GM18499 (cell line): ENCODE measurements around the gene ULK4.
A peak's percentile ranks its signal among the peaks of the same experiment; 100 is the strongest.
"Not testable (repeated sequence)": the region's sequence is repeated elsewhere in the genome, so short reads cannot be mapped to it uniquely, and the experiment has no call there.

Source experiments
- ATAC-seq: cut with Tn5 transposase; IDR thresholded peaks from one replicate; pipeline ENCODE4 v1.9.1; 2021; ENCODE audit warnings: moderate number of reproducible peaks; ENCODE audit not compliant: insufficient read depth, unreplicated experiment

ULK4 gene

GRCh38 chr3:41874022-41874421, 87.9 kb downstream of the ULK4 start:
- ATAC-seq = no peak

GRCh38 chr3:41872157-41872556, 89.7 kb downstream of the ULK4 start:
- no peak for ATAC-seq

- no peak for ATAC-seq
Observed at GRCh38 chr3:41867533-41867932, 94.4 kb downstream of the ULK4 start.

GRCh38 chr3:41866298-41866697, 95.6 kb downstream of the ULK4 start:
- no peak for ATAC-seq

- no peak for ATAC-seq
Observed at GRCh38 chr3:41863024-41863423, 98.9 kb downstream of the ULK4 start.

- not testable (repeated sequence) for ATAC-seq
Observed at GRCh38 chr3:41860489-41860888, 101.4 kb downstream of the ULK4 start.

DNA sequence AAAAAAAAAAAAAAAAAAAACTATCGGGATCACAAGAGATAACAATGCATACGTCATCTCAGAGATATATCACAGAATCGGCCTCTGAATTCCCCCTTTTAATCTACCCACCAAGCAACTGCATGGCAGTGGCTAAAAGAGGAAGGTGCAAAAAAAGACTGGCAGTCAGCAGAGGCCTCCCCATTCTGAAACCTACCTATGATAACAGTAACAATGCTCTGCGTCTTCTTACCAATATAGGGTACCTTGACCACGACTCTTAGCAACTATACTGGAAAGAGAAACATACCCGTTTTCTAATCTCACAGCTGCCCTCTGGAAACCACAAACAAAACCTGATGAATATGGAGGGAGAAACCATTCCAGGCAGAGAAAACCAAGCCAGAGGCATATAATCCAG, 106.9 kb downstream of the ULK4 start:
- ATAC-seq = no peak

DNA sequence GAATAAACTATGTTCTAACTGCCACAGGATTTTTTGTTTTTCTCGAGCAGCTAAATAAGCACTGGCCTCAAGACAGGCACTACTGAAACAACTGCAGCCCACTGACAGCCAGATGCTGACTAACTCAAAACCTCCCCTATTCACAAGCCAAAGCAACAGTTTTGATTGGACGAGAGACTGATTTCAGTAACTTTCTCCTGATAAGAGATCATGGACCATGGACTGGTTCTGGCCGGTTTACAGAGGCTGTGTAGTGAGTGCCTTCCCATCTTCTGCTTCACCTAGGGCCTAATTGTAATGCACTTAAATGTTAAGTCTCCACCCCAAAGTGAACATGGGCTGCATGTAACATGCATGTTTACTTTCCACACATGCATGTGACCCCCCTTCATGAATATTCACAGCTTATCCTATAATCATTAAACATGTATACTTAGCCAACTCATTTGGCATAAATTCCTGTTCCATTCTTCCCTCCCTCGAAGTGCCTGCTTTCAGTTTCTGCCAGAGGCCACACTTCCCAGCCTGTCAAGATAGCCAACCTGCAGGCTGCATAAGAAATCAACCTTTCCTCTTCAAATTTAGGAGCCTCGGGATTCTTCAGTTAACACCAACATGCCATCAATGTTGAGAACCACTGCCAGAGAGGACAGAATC, 108.2 kb downstream of the ULK4 start:
- ATAC-seq = no peak

- ATAC-seq = no peak
Observed at GRCh38 chr3:41848753-41849574, 112.9 kb downstream of the ULK4 start.

- ATAC-seq = no peak
Observed at GRCh38 chr3:41847679-41848078, 114.2 kb downstream of the ULK4 start.

DNA sequence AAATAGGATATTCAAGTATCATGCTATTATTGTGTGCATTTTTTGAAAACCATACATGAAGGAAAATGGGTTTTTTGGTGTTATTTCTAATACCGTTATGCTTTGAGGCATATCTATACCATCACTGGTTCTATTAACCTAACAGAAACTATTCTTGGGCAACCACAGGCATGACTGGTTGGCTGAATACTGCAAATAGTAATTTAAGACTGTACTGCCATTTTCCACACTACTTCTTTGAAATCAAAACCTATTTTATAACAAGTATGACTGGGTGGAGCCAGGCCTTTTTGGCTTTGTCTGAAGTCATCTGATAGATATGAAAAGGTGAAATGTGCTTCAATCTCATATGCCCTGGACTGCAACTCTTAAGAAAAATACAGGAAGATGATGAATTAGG, 115.1 kb downstream of the ULK4 start:
- no peak for ATAC-seq

- ATAC-seq = no peak
Observed at GRCh38 chr3:41845826-41846225, 116.1 kb downstream of the ULK4 start.

DNA sequence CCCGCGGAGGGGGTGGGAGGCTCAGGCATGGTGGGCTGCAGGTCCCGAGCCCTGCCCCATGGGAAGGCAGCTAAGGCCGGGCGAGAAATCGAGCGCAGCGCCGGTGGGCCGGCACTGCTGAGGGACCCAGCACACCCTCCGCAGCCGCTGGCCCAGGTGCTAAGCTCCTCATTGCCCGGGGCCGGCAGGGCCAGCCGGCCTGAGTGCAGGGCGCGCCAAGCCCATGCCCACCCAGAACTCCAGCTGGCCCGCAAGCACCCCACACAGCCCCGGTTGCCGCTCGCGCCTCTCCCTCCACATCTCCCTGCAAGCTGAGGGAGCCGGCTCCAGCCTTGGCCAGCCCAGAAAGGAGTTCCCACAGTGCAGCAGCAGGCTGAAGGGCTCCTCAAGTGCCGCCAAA, 117.6 kb downstream of the ULK4 start:
- ATAC-seq = not testable (repeated sequence)

DNA sequence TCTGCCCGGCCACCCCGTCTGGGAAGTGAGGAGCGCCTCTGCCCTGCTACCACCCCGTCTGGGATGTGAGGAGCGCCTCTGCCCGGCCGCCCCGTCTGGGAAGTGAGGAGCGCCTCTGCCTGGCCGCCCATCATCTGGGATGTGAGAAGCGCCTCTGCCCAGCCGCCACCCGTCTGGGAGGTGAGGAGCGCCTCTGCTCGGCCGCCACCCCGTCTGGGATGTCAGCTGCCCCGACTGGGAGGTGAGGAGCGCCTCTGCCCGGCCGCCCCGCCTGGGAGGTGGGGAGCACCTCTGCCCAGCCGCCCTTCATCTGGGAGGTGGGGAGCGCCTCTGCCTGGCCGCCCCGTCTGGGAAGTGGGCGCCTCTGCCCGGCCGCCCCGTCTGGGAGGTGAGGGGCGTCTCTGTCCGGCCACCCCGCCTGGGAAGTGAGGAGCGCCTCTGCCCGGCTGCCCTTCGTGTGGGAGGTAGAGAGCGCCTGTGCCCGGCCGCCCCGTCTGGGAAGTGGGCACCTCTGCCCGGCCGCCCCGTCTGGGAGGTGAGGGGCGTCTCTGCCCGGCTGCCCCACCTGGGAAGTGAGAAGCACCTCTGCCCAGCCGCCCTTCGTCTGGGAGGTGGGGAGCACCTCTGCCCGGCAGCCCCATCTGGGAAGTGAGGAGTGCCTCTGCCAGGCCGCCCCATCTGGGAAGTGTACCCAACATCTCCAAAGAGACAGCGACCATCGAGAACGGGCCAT, 120.8 kb downstream of the ULK4 start:
- ATAC-seq = not testable (repeated sequence)

- ATAC-seq = peak; percentile 72
Observed at GRCh38 chr3:41836360-41837134, 125.4 kb downstream of the ULK4 start.

GRCh38 chr3:41833628-41834027, 128.3 kb downstream of the ULK4 start:
- no peak for ATAC-seq

GRCh38 chr3:41819236-41819635, 142.7 kb downstream of the ULK4 start:
- no peak for ATAC-seq

DNA sequence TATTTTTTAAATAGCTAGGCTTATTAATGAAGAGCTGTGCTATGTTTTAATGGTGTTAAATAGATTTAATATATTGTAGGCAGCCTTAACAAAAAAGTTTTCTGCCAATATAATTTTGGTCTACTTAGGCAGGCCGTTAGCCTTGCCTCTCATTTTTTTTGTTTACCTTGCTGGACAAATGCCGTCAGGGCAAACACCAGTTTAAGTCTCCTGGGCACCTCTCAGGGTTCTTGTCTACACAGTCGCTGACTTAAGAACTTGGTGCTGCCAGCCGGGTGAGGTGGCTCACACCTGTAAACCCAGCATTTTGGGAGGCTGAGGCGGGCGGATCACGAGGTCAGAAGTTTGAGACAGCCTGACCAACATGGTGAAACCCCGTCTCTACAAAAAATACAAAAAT, 153.3 kb downstream of the ULK4 start:
- ATAC-seq = no peak

DNA sequence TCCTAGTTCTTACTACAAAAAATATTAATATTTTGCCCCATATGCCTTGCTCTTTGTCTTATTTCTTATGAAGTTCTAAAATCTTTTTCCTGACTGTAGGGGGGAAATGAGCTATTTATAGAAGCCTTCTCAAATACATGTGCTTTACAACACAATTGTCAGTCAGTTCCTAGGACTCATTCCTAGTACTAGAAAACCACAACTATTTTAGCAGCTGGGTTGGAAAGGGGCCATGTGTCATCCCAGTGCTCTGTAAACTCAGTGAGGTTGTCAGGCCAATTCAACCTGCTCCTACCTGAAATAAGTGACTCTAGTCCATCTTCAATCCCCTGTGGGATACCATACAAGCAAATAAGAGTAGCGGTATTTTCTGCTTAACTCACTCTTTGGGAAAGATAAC, 153.8 kb downstream of the ULK4 start:
- no peak for ATAC-seq

GRCh38 chr3:41794748-41795589, 166.9 kb downstream of the ULK4 start:
- no peak for ATAC-seq
